Skin epidermis (tissue), 12 donors: ENCODE results near the gene KCP.

Experiments used
- H3K27ac ChIP-seq, 21 experiments: fragments of 200-600 bp; sonication (generic) in 11 of 21; one replicate each; pipeline ENCODE4 v1.5.0; 2020; ENCODE audit warnings: mild to moderate bottlenecking in 3 of 21, inconsistent platforms in 2 of 21, moderate library complexity in 2 of 21
- H3K4me3 ChIP-seq, 7 experiments: fragments of 200-600 bp; sonication (generic) in 2 of 7; one replicate each; pipeline ENCODE4 v1.5.0; 2020; ENCODE audit warnings: inconsistent platforms in 2 of 7, mild to moderate bottlenecking in 2 of 7, moderate library complexity in 1 of 7

Gene KCP

GRCh38 chr7:128891110-128891941 lies 19.2 kb downstream of the KCP start:
- Histone ChIP-seq H3K4me3 (peak overlapping the region; percentile 10 to 35 (median 28)), H3K27ac (peak overlapping the region in 1 of 21 experiments; percentile 20)

GRCh38 chr7:128890306-128891109 lies 20.0 kb downstream of the KCP start:
- Histone ChIP-seq H3K27ac (peak overlapping the region in 1 of 21 experiments; percentile 20), H3K4me3 (peak overlapping the region; percentile 10 to 35 (median 28))

- Histone ChIP-seq H3K4me3 (no peak overlapping the region), H3K27ac (no peak overlapping the region)
Observed at GRCh38 chr7:128889121-128889520, 21.4 kb downstream of the KCP start.

GRCh38 chr7:128888756-128889095 lies 21.8 kb downstream of the KCP start:
- Histone ChIP-seq H3K4me3 (no peak overlapping the region), H3K27ac (no peak overlapping the region)

GRCh38 chr7:128888039-128888755 lies 22.3 kb downstream of the KCP start:
- H3K27ac ChIP-seq: no peak overlapping the region
- no peak overlapping the region for H3K4me3 ChIP-seq

GRCh38 chr7:128887169-128888038 lies 23.1 kb downstream of the KCP start:
- Histone ChIP-seq H3K4me3 (no peak overlapping the region), H3K27ac (no peak overlapping the region)

GRCh38 chr7:128886391-128887168 lies 23.9 kb downstream of the KCP start:
- H3K4me3 ChIP-seq: no peak overlapping the region
- no peak overlapping the region for H3K27ac ChIP-seq

- Histone ChIP-seq H3K4me3 (no peak overlapping the region), H3K27ac (no peak overlapping the region)
Observed at GRCh38 chr7:128885370-128886187, 24.9 kb downstream of the KCP start.

GRCh38 chr7:128884561-128885369 lies 25.7 kb downstream of the KCP start:
- Histone ChIP-seq H3K4me3 (no peak overlapping the region), H3K27ac (no peak overlapping the region)

- H3K4me3 ChIP-seq: peak overlapping the region in 3 of 7 experiments; percentile 9 to 28 (median 11)
- peak overlapping the region in 1 of 21 experiments; percentile 51 for H3K27ac ChIP-seq
Observed at GRCh38 chr7:128883622-128884448, 26.7 kb downstream of the KCP start.

- no peak overlapping the region for H3K4me3 ChIP-seq
- no peak overlapping the region for H3K27ac ChIP-seq
Observed at GRCh38 chr7:128882134-128882533, 28.4 kb downstream of the KCP start.

GRCh38 chr7:128881458-128882125 lies 28.9 kb downstream of the KCP start:
- H3K27ac ChIP-seq: no peak overlapping the region
- H3K4me3 ChIP-seq: no peak overlapping the region

GRCh38 chr7:128880791-128881457 lies 29.6 kb downstream of the KCP start:
- Histone ChIP-seq H3K27ac (no peak overlapping the region), H3K4me3 (no peak overlapping the region)

GRCh38 chr7:128879939-128880746 lies 30.4 kb downstream of the KCP start:
- Histone ChIP-seq H3K27ac (no peak overlapping the region), H3K4me3 (no peak overlapping the region)
